WI38 (cell line): Measurements from ENCODE around the gene COL4A5.

ENCODE experiments used
- H3K4me3 ChIP-seq: 2 replicates; pipeline ENCODE4 v1.5.1; 2011; ENCODE audit warnings: low read depth, mild to moderate bottlenecking, control low read depth, low read length
- TF ChIP-seq, protein P1 (sequence below): IDR thresholded peaks from 2 replicates; pipeline ENCODE4 v1.5.1; 2012; ENCODE audit warnings: low read depth, mild to moderate bottlenecking, control low read depth, low read length

The COL4A5 gene

DNA sequence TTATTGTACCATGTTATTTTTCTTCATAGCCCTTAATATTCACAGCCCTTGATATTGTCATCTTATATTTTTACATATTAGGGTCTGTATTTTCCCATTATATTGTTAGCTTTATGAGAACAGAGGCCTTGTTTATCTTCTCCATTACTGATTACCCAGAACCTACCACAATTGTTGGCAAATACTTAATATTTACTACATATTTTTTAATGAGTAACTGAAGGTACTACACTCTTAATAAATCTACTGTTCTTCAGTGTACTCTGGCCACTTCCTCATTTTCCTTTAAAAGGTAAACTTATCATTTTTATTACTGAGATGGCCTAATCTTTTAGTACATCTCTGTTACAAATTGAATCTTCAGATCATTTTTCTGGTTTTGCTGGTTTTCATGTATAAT lies 133.5 kb downstream of the COL4A5 start:
- no peak overlapping the region for H3K4me3 ChIP-seq
- TF ChIP-seq, protein P1, sequence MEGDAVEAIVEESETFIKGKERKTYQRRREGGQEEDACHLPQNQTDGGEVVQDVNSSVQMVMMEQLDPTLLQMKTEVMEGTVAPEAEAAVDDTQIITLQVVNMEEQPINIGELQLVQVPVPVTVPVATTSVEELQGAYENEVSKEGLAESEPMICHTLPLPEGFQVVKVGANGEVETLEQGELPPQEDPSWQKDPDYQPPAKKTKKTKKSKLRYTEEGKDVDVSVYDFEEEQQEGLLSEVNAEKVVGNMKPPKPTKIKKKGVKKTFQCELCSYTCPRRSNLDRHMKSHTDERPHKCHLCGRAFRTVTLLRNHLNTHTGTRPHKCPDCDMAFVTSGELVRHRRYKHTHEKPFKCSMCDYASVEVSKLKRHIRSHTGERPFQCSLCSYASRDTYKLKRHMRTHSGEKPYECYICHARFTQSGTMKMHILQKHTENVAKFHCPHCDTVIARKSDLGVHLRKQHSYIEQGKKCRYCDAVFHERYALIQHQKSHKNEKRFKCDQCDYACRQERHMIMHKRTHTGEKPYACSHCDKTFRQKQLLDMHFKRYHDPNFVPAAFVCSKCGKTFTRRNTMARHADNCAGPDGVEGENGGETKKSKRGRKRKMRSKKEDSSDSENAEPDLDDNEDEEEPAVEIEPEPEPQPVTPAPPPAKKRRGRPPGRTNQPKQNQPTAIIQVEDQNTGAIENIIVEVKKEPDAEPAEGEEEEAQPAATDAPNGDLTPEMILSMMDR = no peak

- TF ChIP-seq, protein P1 = no peak
- H3K4me3 ChIP-seq = no peak overlapping the region
Observed at GRCh38 chrX:108582151-108582550, 142.5 kb downstream of the COL4A5 start.

- TF ChIP-seq, protein P1 = 0 out of 2 replicates have a peak, but pooled peaks have one; percentile 11
- no peak overlapping the region for H3K4me3 ChIP-seq
Observed at GRCh38 chrX:108584617-108585211, 145.1 kb downstream of the COL4A5 start.

DNA sequence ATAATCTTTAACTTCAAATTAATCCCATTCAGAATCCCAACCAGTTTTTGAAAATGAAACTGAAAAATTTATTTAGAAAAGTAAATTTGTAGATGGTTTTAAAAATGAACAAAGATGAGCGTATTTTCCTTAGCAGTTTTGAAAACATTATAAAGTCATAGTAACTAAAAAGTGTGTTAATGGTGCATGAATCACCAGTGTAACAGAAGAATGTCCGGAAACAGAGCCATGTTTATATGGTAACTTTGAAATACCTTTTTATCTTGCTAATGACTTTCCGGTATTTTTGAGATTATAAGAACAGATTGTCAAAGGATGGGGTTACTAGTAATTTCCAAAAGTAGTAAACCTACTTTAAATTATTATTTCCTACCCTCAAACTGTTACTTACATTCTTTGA lies 150.9 kb downstream of the COL4A5 start:
- H3K4me3 ChIP-seq = no peak overlapping the region
- TF ChIP-seq, protein P1 = no peak

DNA sequence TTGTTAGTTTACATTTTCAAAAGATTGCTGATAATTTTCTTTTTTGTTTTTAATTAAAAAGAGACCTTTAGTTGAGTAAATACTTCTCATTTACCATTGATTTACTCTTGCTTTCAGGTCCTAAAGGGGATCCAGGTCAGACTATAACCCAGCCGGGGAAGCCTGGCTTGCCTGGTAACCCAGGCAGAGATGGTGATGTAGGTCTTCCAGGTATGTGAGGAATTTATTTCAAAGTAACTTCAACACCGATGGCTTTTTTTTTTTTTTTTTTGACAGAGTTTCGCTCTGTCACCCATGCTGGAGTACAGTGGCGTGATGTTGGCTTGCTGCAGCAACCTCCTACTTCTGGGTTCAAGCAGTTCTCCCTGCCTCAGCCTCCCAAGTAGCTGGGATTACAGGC lies 161.6 kb downstream of the COL4A5 start:
- no peak overlapping the region for H3K4me3 ChIP-seq
- TF ChIP-seq, protein P1 = no peak

GRCh38 chrX:108610141-108610540 lies 170.5 kb downstream of the COL4A5 start:
- H3K4me3 ChIP-seq = no peak overlapping the region
- TF ChIP-seq, protein P1 = no peak

DNA sequence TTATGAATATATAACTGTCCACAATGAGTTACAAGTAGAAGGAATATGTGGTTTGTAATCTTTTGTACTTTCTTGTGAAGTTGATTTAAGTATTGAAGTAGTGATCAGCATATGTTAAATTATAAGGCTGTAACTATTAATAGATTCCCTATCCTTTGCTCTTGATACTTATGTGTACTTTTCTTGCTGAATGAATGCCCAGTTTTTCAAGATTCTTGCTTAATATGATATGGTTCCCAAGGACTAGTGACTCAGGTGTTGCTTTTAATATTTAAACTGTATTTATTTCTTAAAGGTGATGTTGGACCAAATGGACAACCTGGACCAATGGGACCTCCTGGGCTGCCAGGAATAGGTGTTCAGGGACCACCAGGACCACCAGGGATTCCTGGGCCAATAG lies 175.0 kb downstream of the COL4A5 start:
- no peak overlapping the region for H3K4me3 ChIP-seq
- TF ChIP-seq, protein P1 = no peak
